ENCODE data around the gene SAMD1.

GRCh38 chr19:14089412-14089661 lies 1.2 kb downstream of the SAMD1 start:
- TF ChIP-seq POLR2AphosphoS5 (IDR thresholded peaks at IDR 0.05): no peak
- no peak for TF ChIP-seq CTCF (IDR thresholded peaks at IDR 0.05)

Measured in sigmoid colon (tissue), 4 donors.